LNCaP clone FGC (cell line): ENCODE results near the gene RBM7.

Experiments used
- DNase-seq: peaks from one replicate; pipeline ENCODE4 v3.0.0-alpha.2; 2011; ENCODE audit warnings: low read depth
- H3K4me3 ChIP-seq: 2 replicates; pipeline ENCODE4 v1.5.1; 2011; ENCODE audit warnings: mild to moderate bottlenecking, low read depth, low read length, control low read depth
- TF ChIP-seq, protein P1 (sequence below): IDR thresholded peaks from 2 replicates; pipeline ENCODE4 v1.5.1; 2012; ENCODE audit warnings: mild to moderate bottlenecking; ENCODE audit not compliant: control insufficient read depth, insufficient read depth; ENCODE audit errors: extremely low read depth

The RBM7 gene

GRCh38 chr11:114362958-114363357 lies 37.5 kb upstream of the RBM7 start:
- TF ChIP-seq, protein P1, sequence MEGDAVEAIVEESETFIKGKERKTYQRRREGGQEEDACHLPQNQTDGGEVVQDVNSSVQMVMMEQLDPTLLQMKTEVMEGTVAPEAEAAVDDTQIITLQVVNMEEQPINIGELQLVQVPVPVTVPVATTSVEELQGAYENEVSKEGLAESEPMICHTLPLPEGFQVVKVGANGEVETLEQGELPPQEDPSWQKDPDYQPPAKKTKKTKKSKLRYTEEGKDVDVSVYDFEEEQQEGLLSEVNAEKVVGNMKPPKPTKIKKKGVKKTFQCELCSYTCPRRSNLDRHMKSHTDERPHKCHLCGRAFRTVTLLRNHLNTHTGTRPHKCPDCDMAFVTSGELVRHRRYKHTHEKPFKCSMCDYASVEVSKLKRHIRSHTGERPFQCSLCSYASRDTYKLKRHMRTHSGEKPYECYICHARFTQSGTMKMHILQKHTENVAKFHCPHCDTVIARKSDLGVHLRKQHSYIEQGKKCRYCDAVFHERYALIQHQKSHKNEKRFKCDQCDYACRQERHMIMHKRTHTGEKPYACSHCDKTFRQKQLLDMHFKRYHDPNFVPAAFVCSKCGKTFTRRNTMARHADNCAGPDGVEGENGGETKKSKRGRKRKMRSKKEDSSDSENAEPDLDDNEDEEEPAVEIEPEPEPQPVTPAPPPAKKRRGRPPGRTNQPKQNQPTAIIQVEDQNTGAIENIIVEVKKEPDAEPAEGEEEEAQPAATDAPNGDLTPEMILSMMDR: no peak
- H3K4me3 ChIP-seq: no peak overlapping the region

DNA sequence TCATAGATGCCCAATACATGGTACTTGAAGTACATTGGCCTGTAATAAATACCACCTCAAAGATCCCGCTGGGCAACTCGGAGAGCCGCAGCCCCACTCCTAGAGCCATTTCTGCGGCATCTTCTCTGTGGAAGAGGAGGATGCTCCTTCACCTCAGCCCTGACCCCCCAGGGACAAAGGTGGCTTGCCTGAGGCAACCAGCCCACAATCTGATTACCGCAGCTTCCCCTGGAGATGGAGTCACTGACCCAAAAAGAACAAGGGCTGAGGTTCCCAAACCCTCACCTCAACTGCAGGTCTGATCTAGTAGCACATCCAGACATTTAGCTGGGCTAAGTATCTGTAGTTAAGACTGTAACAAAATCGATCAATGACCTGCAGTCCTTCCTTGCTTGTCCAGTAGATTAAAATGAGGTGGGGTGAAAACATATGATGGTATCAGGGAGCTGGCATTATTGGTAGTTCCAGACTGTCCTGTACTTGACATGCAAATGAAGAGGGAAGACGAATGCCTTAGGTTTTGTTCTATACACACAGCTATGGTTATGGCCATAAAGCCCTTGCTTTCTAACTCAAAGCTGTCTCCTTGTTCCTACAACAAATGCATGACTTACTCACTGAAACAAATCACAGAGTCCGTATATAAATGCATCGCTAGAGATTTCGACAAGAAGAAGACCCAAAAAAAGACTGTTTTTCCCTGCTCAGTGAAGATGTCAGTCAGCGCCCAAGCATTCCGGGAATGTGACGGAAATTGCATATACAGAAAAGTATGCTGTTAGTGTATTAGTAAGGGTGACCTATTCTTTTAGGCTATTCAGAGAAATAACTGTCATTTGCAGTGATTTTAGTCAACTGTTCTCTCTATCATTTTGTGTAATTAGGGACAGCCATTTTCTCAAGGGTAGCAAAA lies 33.9 kb upstream of the RBM7 start:
- TF ChIP-seq, protein P1: no peak
- H3K4me3 ChIP-seq: no peak overlapping the region
- no peak for DNase-seq

More at GRCh38 chr11:114362958-114363357, 37.5 kb upstream of the RBM7 start:
- DNase-seq: no peak

GRCh38 chr11:114367244-114367957 lies 33.1 kb upstream of the RBM7 start:
- no peak for DNase-seq
- no peak overlapping the region for H3K4me3 ChIP-seq

GRCh38 chr11:114368918-114369680 lies 31.4 kb upstream of the RBM7 start:
- DNase-seq: no peak

More at GRCh38 chr11:114367244-114367957, 33.1 kb upstream of the RBM7 start:
- TF ChIP-seq, protein P1: no peak

GRCh38 chr11:114375052-114375451 lies 25.4 kb upstream of the RBM7 start:
- TF ChIP-seq, protein P1: no peak
- no peak overlapping the region for H3K4me3 ChIP-seq
- DNase-seq: no peak

More at GRCh38 chr11:114368918-114369680, 31.4 kb upstream of the RBM7 start:
- H3K4me3 ChIP-seq: no peak overlapping the region
- TF ChIP-seq, protein P1: no peak

DNA sequence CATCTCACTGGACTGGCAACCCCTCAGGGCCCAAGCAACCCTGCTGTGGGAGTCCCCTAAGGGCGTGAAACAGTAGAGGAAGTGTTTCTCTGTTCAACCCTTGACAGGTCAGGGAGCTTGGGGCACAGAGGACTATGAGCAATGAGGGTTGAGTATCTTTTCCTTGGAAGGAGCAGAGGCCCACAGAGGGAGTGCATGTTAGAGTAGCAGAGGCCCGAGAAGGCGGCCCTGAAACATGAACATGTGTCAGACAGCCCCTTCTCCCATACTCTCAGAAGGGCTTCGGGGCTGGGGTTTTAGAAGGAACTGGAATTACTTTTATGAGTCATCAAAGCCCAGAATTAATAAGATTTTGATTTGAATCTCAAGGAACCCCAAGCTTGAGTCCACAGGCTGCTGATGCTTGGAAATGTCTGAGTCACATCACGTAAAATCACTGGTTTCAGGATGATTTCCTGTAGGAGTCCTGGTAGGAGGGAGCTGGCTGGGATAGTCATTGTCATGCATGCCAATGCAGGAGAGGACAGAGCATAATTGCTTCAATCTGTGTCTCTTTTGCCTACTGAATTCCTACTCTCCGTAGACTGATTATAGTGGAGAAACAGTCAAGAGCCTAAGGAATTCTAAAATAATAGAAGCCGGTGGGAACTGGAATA lies 22.7 kb upstream of the RBM7 start:
- no peak overlapping the region for H3K4me3 ChIP-seq
- TF ChIP-seq, protein P1: no peak
- DNase-seq: no peak
